A549 treated with CORT108297 at 1 μM for 4 hours (cell line): ENCODE results near the gene CENPVL1. TPM values are rescaled to one million over a fixed set of nuclear protein-coding genes. Genes with fewer than 3 reads are reported as not detected.

Experiments
- total RNA-seq: library from RNA; stranded (reverse); fragments of 200-300 nt; extraction: Qiagen RNA extraction; gene quantifications from 5 replicates; pipeline ENCODE4 v1.2.3, GENCODE V29; 2022

The CENPVL1 gene
- total RNA-seq: not detected in 5 replicates

DNA sequence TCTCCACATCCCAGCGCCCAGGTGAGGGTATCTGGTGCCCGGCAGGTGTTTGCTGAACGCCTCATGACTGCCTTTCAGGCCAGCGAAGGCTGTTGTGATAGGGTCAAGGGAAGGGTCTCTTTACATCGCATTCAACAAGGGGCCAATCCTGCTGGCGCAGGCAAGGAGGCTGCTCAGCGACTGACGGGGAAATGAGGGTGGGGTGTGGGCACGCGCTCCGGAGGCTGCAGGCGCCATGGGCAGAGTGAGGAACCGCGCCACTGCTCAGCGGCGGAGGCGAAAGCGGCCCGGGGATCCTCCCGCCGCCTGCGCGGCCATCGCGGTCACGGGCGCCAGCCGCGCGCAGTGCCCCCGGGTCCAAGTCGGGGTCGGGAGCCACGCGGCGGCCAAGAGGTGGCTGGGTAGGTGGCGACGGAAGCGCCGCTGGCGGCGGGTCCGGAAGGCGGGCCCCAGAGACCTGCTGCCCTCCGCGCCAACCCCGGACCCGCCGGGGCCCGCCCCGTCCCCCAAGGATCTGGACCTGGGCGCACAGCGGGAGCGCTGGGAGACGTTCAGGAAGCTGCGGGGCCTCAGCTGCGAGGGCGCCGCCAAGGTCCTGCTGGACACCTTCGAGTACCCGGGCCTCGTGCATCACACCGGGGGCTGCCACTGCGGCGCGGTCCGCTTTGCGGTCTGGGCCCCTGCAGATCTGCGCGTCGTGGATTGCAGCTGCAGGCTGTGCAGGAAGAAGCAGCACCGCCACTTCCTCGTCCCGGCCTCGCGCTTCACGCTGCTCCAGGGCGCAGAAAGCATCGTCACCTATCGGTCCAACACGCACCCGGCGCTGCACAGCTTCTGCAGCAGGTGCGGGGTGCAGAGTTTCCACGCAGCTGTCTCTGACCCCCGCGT lies at the start of gene CENPVL1:
Gene CENPVL1 (plus strand): TSS at position 236 of the 888 bp plus-strand sequence. CDS start 0 bp downstream, at position 236.

DNA sequence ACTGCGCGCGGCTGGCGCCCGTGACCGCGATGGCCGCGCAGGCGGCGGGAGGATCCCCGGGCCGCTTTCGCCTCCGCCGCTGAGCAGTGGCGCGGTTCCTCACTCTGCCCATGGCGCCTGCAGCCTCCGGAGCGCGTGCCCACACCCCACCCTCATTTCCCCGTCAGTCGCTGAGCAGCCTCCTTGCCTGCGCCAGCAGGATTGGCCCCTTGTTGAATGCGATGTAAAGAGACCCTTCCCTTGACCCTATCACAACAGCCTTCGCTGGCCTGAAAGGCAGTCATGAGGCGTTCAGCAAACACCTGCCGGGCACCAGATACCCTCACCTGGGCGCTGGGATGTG lies 27.6 kb upstream of the CENPVL1 start, which contains the start of gene CENPVL2:
Gene CENPVL2 (minus strand): TSS at position 112 of the 343 bp plus-strand sequence. CDS start 0 bp downstream, at position 112.

DNA sequence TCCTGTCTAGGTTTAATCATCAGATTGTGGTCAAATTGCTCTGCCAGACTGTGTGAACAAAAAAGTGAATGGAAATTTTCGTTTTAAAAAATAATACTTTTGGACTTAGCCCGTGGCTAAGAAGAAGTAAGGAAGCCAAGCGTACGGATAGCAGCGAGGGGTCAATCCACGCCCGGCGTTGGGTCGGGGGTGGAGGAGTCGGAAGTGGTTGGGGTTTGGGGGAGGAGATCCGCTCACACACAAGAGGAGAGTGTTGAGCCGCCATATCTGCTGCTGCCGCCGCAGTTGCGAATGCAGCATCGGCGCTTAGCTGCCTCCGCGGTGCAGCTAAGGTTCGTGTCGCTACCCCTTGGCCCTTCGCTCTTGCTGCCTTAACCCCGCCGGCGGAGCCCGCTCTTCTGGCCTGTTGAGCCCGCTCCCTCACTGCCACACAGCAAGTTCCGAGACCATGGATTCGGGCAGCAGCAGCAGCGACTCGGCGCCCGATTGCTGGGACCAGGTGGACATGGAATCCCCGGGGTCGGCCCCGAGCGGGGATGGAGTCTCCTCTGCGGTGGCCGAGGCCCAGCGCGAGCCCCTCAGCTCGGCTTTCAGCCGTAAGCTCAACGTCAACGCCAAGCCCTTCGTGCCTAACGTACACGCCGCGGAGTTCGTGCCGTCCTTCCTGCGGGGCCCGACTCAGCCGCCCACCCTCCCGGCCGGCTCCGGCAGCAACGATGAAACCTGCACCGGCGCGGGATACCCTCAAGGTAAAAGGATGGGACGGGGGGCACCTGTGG lies 33.1 kb downstream of the CENPVL1 start, which contains the start of gene GSPT2:
Gene GSPT2 (plus strand): TSS at position 264 of the 779 bp plus-strand sequence. CDS start 185 bp downstream, at position 449.

Other genes starting within 250 kb of the CENPVL1 start
- gene NUDT11, start 213.9 kb upstream of the CENPVL1 start, total RNA-seq: 2.8 to 3.8 TPM (median 3.4 TPM) in 5 replicates
- gene CENPVL3, start 91.6 kb upstream of the CENPVL1 start, total RNA-seq: 0.06 to 0.20 TPM (median 0.15 TPM) in 5 replicates
- gene CENPVL2, start 27.7 kb upstream of the CENPVL1 start, total RNA-seq: not detected in 5 replicates
- 7.7 to 10.9 TPM (median 8.5 TPM) in 5 replicates for gene GSPT2, start 32.9 kb downstream of the CENPVL1 start, total RNA-seq
- gene MAGED1, start 183.1 kb downstream of the CENPVL1 start, total RNA-seq: 65.5 to 89.0 TPM (median 79.4 TPM) in 5 replicates